Measurements from ENCODE around the gene CCDC6. TPM values are rescaled to one million over a fixed set of nuclear protein-coding genes. Genes with fewer than 3 reads are reported as not detected.
"Not testable (repeated sequence)": the region's sequence is repeated elsewhere in the genome, so short reads cannot be mapped to it uniquely, and the experiment has no call there.

Gene CCDC6
- polyA plus RNA-seq, 2 of the 4 experiments (the other 2 are of a cell fraction): 21.4 to 43.5 TPM

GRCh38 chr10:59876695-59877094 is 29.7 kb downstream of the CCDC6 start (continued):
- no peak for TF ChIP-seq FOXS1 (CRISPR knock-in tag; IDR thresholded peaks at IDR 0.05)
- TF ChIP-seq GATA3 (IDR thresholded peaks at IDR 0.05; ENCODE audit: borderline replicate concordance): no peak
- TF ChIP-seq JUN (IDR thresholded peaks at IDR 0.05): no peak
- no peak for TF ChIP-seq MAFK (IDR thresholded peaks at IDR 0.05; ENCODE audit: partially characterized antibody)
- no peak for TF ChIP-seq SMC3 (IDR thresholded peaks at IDR 0.05)

GRCh38 chr10:59876208-59876607 is 30.1 kb downstream of the CCDC6 start:
- POLR2A ChIA-PET: interaction anchor here (0.6 kb wide), 1 partner anchor 881 kb away, joined by 3 read pairs; no protein-coding TSS in a partner anchor
- H3K4me3 ChIP-seq; H3K9me3 ChIP-seq; FAIRE-seq; DNase-seq (ENCODE audit: low read depth in 1 of 2, low spot score in 1 of 2); H3K27ac ChIP-seq; CTCF ChIA-PET; ATAC-seq; H3K4me1 ChIP-seq; H3K4me2 ChIP-seq: not testable (repeated sequence)
- 83% methylated on average over 9 of the region's 9 CpGs for WGBS (ENCODE audit: missing lambda C conversion rate)

GRCh38 chr10:59873896-59874295 is 32.5 kb downstream of the CCDC6 start:
- ATAC-seq (no peak), FAIRE-seq (no peak), DNase-seq (ENCODE audit: low read depth in 1 of 2, low spot score in 1 of 2) (no peak)
- Histone ChIP-seq H3K4me3 (no peak overlapping the region), H3K9me3 (no peaks in the 10 kb centered on the region), H3K4me2 (no peak overlapping the region), H3K27ac (no peak overlapping the region), H3K4me1 (peaks cover 8% of the 10 kb centered on the region; the same call in 1 of the 3 replicates)
- TF ChIP-seq NFE2L2 (conservative IDR thresholded peaks at IDR 0.05; ENCODE audit: low read length): no peak
- CTCF ChIA-PET: no interaction called here
- POLR2A ChIA-PET: no interaction called here
- 85% methylated on average over 4 of the region's 4 CpGs for WGBS (ENCODE audit: missing lambda C conversion rate)

- no peak overlapping the region for H3K27ac ChIP-seq
- H3K4me3 ChIP-seq: no peak overlapping the region
Measured at GRCh38 chr10:59872892-59873463, 33.4 kb downstream of the CCDC6 start.

More at GRCh38 chr10:59872892-59873463, 33.4 kb downstream of the CCDC6 start:
- 89% methylated on average over 7 of the region's 7 CpGs for WGBS (ENCODE audit: missing lambda C conversion rate)
- ChIA-PET CTCF (interaction anchor here (0.7 to 0.9 kb wide), 2 partner anchors 570 to 921 kb away, joined by 3 read pairs; no protein-coding TSS in a partner anchor), POLR2A (no interaction called here)
- Histone ChIP-seq H3K4me2 (no peak overlapping the region), H3K4me1 (peaks cover 8% of the 10 kb centered on the region; the same call in 1 of the 3 replicates), H3K9me3 (no peaks in the 10 kb centered on the region)
- no peak for ATAC-seq
- FAIRE-seq: no peak
- TF ChIP-seq ZC3H11A (IDR thresholded peaks at IDR 0.05): no peak
- TF ChIP-seq NFE2L2 (conservative IDR thresholded peaks at IDR 0.05; ENCODE audit: low read length): no peak
- no peak for TF ChIP-seq HMGXB4 (CRISPR knock-in tag; IDR thresholded peaks at IDR 0.05; ENCODE audit: borderline replicate concordance)
- no peak for TF ChIP-seq POLR2A (IDR thresholded peaks at IDR 0.05; ENCODE audit: low read length)
- no peak for TF ChIP-seq EHF (CRISPR knock-in tag; IDR thresholded peaks at IDR 0.05)
- TF ChIP-seq POLR2AphosphoS2 (conservative IDR thresholded peaks at IDR 0.05; ENCODE audit: low read length): no peak
- no peak for TF ChIP-seq GATA3 (IDR thresholded peaks at IDR 0.05; ENCODE audit: borderline replicate concordance)
- TF ChIP-seq CBX8 (IDR thresholded peaks at IDR 0.05): no peak
- no peak for TF ChIP-seq EHMT2 (IDR thresholded peaks at IDR 0.05; ENCODE audit: low read depth)
- no peak for TF ChIP-seq HOXB13 (CRISPR knock-in tag; IDR thresholded peaks at IDR 0.05; ENCODE audit: low read depth)
- TF ChIP-seq RARB (CRISPR knock-in tag; IDR thresholded peaks at IDR 0.05): no peak
- no peak for TF ChIP-seq FOSL2 (IDR thresholded peaks at IDR 0.05)
- TF ChIP-seq FOSL2 (CRISPR knock-in tag; IDR thresholded peaks at IDR 0.05): no peak
- no peak for TF ChIP-seq KDM5A (IDR thresholded peaks at IDR 0.05)
- TF ChIP-seq MAFK (IDR thresholded peaks at IDR 0.05; ENCODE audit: partially characterized antibody): no peak
- no peak for TF ChIP-seq RFX5 (IDR thresholded peaks at IDR 0.05)
- TF ChIP-seq FOXS1 (CRISPR knock-in tag; IDR thresholded peaks at IDR 0.05): no peak
- TF ChIP-seq BCL3 (IDR thresholded peaks at IDR 0.05): no peak
- DNase-seq (ENCODE audit: low read depth in 1 of 2, low spot score in 1 of 2): peak in 1 of 2 experiments; percentile 17

Data from A549 (cell line).